Astrocyte (in vitro differentiated cells and primary cell): ENCODE data around the gene KIRREL3. TPM values are rescaled to one million over a fixed set of nuclear protein-coding genes. Genes with fewer than 3 reads are reported as not detected.

Experiments used
- DNase-seq: peaks from one replicate; pipeline ENCODE4 v3.0.0-alpha.2; 2010; ENCODE audit warnings: low read depth
- FAIRE-seq: peaks from 2 replicates; lab custom pipeline; 2011; peaks lifted over from hg19 to GRCh38; lab: Jason Lieb, UNC
- H2AFZ ChIP-seq: 2 replicates; pipeline ENCODE4 v1.6.0; 2012; ENCODE audit warnings: low read depth, low read length, inconsistent platforms
- H3K27ac ChIP-seq: 2 replicates; pipeline ENCODE4 v1.5.1; 2011; ENCODE audit warnings: low read depth, low read length, inconsistent platforms
- H3K27me3 ChIP-seq: 2 replicates; pipeline ENCODE4 v1.6.0; 2011; ENCODE audit warnings: low read length, inconsistent platforms; ENCODE audit not compliant: insufficient read depth
- H3K36me3 ChIP-seq: 2 replicates; pipeline ENCODE4 v1.5.1; 2011; ENCODE audit warnings: low read length, inconsistent platforms; ENCODE audit not compliant: insufficient read depth
- H3K4me1 ChIP-seq: 2 replicates; pipeline ENCODE4 v1.5.1; 2011; ENCODE audit warnings: low read length, inconsistent platforms; ENCODE audit not compliant: insufficient read depth
- H3K4me2 ChIP-seq: 2 replicates; pipeline ENCODE4 v1.6.0; 2012; ENCODE audit warnings: low read length, inconsistent platforms
- H3K4me3 ChIP-seq: 2 replicates; pipeline ENCODE4 v1.5.1; 2011; ENCODE audit warnings: low read depth, mild to moderate bottlenecking, low read length, inconsistent platforms; ENCODE audit not compliant: insufficient read depth
- H3K79me2 ChIP-seq: 2 replicates; pipeline ENCODE4 v1.6.0; 2012; ENCODE audit warnings: mild to moderate bottlenecking, low read length, inconsistent platforms; ENCODE audit not compliant: insufficient read depth
- H3K9ac ChIP-seq: 2 replicates; pipeline ENCODE4 v1.6.0; 2012; ENCODE audit warnings: mild to moderate bottlenecking, low read length, inconsistent platforms
- H3K9me3 ChIP-seq: 2 replicates; pipeline ENCODE4 v1.5.1; 2012; ENCODE audit warnings: low read depth, mild to moderate bottlenecking, low read length, inconsistent platforms; ENCODE audit not compliant: insufficient read depth
- H4K20me1 ChIP-seq: 2 replicates; pipeline ENCODE4 v1.6.0; 2012; ENCODE audit warnings: low read length, inconsistent platforms; ENCODE audit not compliant: insufficient read depth
- H3K27ac Mint-ChIP-seq: one replicate; pipeline ENCODE4 v1.8.0; 2021; ENCODE audit warnings: mild to moderate bottlenecking, mixed read lengths; ENCODE audit not compliant: unreplicated experiment
- H3K27me3 Mint-ChIP-seq: one replicate; pipeline ENCODE4 v1.8.0; 2021; ENCODE audit warnings: low read depth, mixed read lengths; ENCODE audit not compliant: unreplicated experiment
- H3K36me3 Mint-ChIP-seq: one replicate; pipeline ENCODE4 v1.8.0; 2021; ENCODE audit warnings: low read depth, mixed read lengths; ENCODE audit not compliant: unreplicated experiment
- H3K4me1 Mint-ChIP-seq: one replicate; pipeline ENCODE4 v1.8.0; 2021; ENCODE audit warnings: low read depth, mixed read lengths; ENCODE audit not compliant: unreplicated experiment
- H3K4me3 Mint-ChIP-seq: one replicate; pipeline ENCODE4 v1.8.0; 2021; ENCODE audit warnings: mild to moderate bottlenecking, moderate library complexity, mixed read lengths; ENCODE audit not compliant: unreplicated experiment
- H3K9me3 Mint-ChIP-seq: one replicate; pipeline ENCODE4 v1.8.0; 2021; ENCODE audit warnings: mild to moderate bottlenecking, mixed read lengths; ENCODE audit not compliant: unreplicated experiment
- CTCF ChIP-seq: IDR thresholded peaks from 2 replicates; pipeline ENCODE4 v1.5.1; 2011; ENCODE audit warnings: low read depth, mild to moderate bottlenecking, inconsistent platforms, low read length, moderate library complexity; ENCODE audit not compliant: insufficient read depth
- EZH2 ChIP-seq: IDR thresholded peaks from 2 replicates; pipeline ENCODE4 v1.6.1; 2012; ENCODE audit warnings: mild to moderate bottlenecking, low read length, inconsistent platforms; ENCODE audit not compliant: insufficient read depth
- total RNA-seq: library from RNA; stranded (reverse); gene quantifications from 2 replicates; pipeline ENCODE4 v1.2.1, GENCODE V29; 2021

KIRREL3 gene
- total RNA-seq, 1 donor from 2014 or later = 0.91 TPM

GRCh38 chr11:126899961-126900748 is 100.4 kb downstream of the KIRREL3 start:
- Histone ChIP-seq H3K9me3 (peaks cover 12% of the 10 kb centered on the region), H4K20me1 (no peaks in the 10 kb centered on the region), H3K27ac (no peak overlapping the region), H3K27me3 (no peaks in the 10 kb centered on the region), H3K4me3 (no peak overlapping the region), H3K9ac (no peak overlapping the region), H2AFZ (no peak overlapping the region), H3K4me1 (no peaks in the 10 kb centered on the region), H3K4me2 (no peak overlapping the region), H3K79me2 (no peaks in the 10 kb centered on the region), H3K36me3 (no peaks in the 10 kb centered on the region)
- DNase-seq (no peak), FAIRE-seq (no peak)
- Mint-ChIP-seq H3K27me3 (no peaks in the 10 kb centered on the region), H3K36me3 (peaks cover 9% of the 10 kb centered on the region), H3K4me1 (no peaks in the 10 kb centered on the region), H3K27ac (no peak overlapping the region), H3K9me3 (peaks cover 40% of the 10 kb centered on the region), H3K4me3 (no peak overlapping the region)
- TF ChIP-seq EZH2 = no peak
- no peak for TF ChIP-seq CTCF

DNA sequence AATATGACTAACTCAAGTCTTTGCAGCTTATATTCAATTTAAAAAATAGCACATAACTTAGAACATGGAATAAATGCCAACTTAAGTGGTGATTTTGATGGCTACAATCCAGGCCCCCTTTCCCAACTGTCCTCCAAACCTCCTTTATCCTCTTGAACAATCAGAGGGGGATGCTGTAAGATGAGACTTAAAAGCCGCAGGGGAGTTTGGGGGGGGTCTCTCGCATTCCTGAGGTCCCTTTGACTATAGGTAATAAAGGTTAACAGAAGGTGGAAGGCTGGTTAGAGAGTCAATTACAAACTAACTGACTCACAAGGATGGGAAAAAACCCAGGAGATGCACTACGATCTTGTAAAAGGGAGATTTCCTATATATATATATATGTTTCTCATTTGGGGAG is 101.8 kb downstream of the KIRREL3 start:
- Histone ChIP-seq H3K36me3 (no peaks in the 10 kb centered on the region), H3K4me2 (no peak overlapping the region), H3K4me1 (no peaks in the 10 kb centered on the region), H2AFZ (no peak overlapping the region), H3K27me3 (no peaks in the 10 kb centered on the region), H3K79me2 (no peaks in the 10 kb centered on the region), H3K4me3 (no peak overlapping the region), H3K9me3 (peaks cover 12% of the 10 kb centered on the region), H3K27ac (no peak overlapping the region), H3K9ac (no peak overlapping the region), H4K20me1 (no peaks in the 10 kb centered on the region)
- Mint-ChIP-seq H3K4me3 (no peak overlapping the region), H3K4me1 (no peaks in the 10 kb centered on the region), H3K27me3 (peaks cover 2% of the 10 kb centered on the region), H3K27ac (no peak overlapping the region), H3K9me3 (peaks cover 45% of the 10 kb centered on the region), H3K36me3 (peaks cover 9% of the 10 kb centered on the region)
- TF ChIP-seq EZH2 = no peak
- TF ChIP-seq CTCF = no peak
- DNase-seq (no peak), FAIRE-seq (no peak)

GRCh38 chr11:126897430-126897829 is 103.1 kb downstream of the KIRREL3 start:
- DNase-seq (no peak), FAIRE-seq (no peak)
- Histone ChIP-seq H3K4me3 (no peak overlapping the region), H3K4me2 (no peak overlapping the region), H3K27me3 (no peaks in the 10 kb centered on the region), H4K20me1 (no peaks in the 10 kb centered on the region), H3K4me1 (no peaks in the 10 kb centered on the region), H3K27ac (no peak overlapping the region), H3K9me3 (peaks cover 12% of the 10 kb centered on the region), H3K9ac (no peak overlapping the region), H3K79me2 (no peaks in the 10 kb centered on the region), H3K36me3 (no peaks in the 10 kb centered on the region), H2AFZ (no peak overlapping the region)
- Mint-ChIP-seq H3K27me3 (peaks cover 6% of the 10 kb centered on the region), H3K36me3 (peaks cover 9% of the 10 kb centered on the region), H3K4me3 (no peak overlapping the region), H3K27ac (no peak overlapping the region), H3K9me3 (peaks cover 52% of the 10 kb centered on the region), H3K4me1 (no peaks in the 10 kb centered on the region)
- TF ChIP-seq EZH2 (no peak), CTCF (no peak)
